ENCODE results near the gene NPAS2. TPM values are rescaled to one million over a fixed set of nuclear protein-coding genes. Genes with fewer than 3 reads are reported as not detected.

The NPAS2 gene
- total RNA-seq, 1 donor from 2014 or later, result 11.4 TPM

DNA sequence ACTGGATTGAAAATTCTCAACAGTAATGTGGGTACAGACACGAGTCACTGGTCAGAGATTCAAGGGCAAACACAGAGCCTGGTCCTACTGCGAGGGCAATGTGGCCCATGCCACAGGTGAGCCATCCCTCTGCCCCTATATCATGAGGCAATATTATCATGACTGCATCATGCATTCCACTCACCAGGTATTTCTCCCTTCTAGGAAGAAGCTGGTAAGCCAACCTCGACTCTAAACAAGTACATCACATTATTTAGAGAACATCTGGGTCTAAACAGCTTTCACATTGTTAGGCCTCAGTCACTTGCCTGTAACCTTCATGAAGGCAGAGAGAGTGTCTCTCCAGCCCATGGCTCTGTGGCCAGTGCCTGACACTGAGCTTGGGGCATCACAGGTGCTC lies 167.6 kb downstream of the NPAS2 start:
- Histone ChIP-seq H3K27me3 (no peaks in the 10 kb centered on the region), H3K36me3 (no peaks in the 10 kb centered on the region), H3K4me3 (no peak overlapping the region), H3K27ac (no peak overlapping the region), H3K9me3 (no peaks in the 10 kb centered on the region), H3K4me1 (no peaks in the 10 kb centered on the region)
- DNase-seq (no peak), ATAC-seq (no peak)
- intact Hi-C loops (cut with DNase I), result loop anchor here (5.0 kb wide), 1 partner anchor 375 kb away; no protein-coding TSS in a partner anchor
- TF ChIP-seq, protein P1, sequence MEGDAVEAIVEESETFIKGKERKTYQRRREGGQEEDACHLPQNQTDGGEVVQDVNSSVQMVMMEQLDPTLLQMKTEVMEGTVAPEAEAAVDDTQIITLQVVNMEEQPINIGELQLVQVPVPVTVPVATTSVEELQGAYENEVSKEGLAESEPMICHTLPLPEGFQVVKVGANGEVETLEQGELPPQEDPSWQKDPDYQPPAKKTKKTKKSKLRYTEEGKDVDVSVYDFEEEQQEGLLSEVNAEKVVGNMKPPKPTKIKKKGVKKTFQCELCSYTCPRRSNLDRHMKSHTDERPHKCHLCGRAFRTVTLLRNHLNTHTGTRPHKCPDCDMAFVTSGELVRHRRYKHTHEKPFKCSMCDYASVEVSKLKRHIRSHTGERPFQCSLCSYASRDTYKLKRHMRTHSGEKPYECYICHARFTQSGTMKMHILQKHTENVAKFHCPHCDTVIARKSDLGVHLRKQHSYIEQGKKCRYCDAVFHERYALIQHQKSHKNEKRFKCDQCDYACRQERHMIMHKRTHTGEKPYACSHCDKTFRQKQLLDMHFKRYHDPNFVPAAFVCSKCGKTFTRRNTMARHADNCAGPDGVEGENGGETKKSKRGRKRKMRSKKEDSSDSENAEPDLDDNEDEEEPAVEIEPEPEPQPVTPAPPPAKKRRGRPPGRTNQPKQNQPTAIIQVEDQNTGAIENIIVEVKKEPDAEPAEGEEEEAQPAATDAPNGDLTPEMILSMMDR (IDR thresholded peaks at IDR 0.05), result no peak

DNA sequence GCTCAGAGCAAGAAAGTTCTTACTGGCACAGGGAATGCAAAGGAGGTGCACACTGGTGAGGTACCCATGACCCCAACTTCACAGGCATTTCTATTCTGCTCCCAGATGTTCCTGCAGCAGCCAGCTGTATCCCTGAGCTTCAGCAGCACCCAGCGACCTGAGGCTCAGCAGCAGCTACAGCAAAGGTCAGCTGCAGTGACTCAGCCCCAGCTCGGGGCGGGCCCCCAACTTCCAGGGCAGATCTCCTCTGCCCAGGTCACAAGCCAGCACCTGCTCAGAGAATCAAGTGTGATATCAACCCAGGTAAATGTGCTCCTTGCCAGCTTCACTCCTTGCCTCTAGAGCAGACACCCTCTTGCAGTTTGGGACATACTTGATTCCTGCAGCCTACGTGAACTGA lies 168.0 kb downstream of the NPAS2 start:
- DNase-seq, result no peak
- TF ChIP-seq, protein P1 (IDR thresholded peaks at IDR 0.05), result no peak

DNA sequence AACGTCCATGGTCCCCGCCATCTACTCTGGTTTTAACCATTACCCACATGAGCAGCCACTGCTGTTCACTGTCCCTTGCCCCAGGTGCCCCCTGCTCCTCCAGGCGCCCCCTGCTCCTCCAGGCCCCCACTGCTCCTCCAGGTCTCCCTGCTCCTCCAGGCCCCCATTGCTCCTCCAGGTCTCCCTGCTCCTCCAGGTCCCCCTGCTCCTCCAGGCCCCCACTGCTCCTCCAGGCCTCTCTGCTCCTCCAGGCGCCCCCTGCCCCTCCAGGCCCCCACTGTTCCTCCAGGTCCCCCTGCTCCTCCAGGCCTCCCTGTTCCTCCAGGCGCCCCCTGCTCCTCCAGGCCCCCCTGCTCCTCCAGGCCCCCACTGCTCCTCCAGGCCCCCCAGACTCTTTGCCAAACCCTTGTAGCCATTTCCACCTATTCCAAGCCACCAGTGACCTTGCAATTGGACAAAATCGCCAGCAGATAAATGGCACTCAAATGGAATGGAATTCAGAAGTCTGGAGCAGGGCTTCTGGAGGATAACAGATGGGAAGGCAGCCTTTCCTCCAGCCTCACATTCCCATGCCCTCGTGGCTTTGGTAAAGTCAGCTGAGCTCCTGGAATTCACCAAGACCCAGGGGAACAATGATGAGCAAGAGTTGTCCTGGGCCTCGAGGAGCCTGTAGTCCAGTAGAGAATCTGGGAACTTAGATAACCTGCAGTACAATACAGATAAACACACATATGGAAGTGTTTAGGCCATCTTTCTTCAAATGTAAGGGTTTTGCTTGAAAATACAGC lies 168.9 kb downstream of the NPAS2 start:
- peaks cover 4% of the 10 kb centered on the region for H3K36me3 ChIP-seq
- no peaks in the 10 kb centered on the region for H3K27me3 ChIP-seq
- no peak overlapping the region for H3K4me3 ChIP-seq
- intact Hi-C loops (cut with DNase I), result loop anchor here (5.0 kb wide), 1 partner anchor 377 kb away; no protein-coding TSS in a partner anchor
- no peak for ATAC-seq
- no peak for DNase-seq
- H3K4me1 ChIP-seq, result no peaks in the 10 kb centered on the region
- no peaks in the 10 kb centered on the region for H3K9me3 ChIP-seq
- TF ChIP-seq, protein P1 (IDR thresholded peaks at IDR 0.05), result no peak
- no peak overlapping the region for H3K27ac ChIP-seq

More for the DNA sequence above, 168.0 kb downstream of the NPAS2 start:
- H3K27me3 ChIP-seq, result no peaks in the 10 kb centered on the region
- H3K9me3 ChIP-seq, result no peaks in the 10 kb centered on the region
- intact Hi-C loops (cut with DNase I), result loop anchor here (5.0 kb wide), 1 partner anchor 376 kb away; no protein-coding TSS in a partner anchor
- no peak overlapping the region for H3K27ac ChIP-seq
- no peak for ATAC-seq
- H3K36me3 ChIP-seq, result no peaks in the 10 kb centered on the region
- H3K4me3 ChIP-seq, result no peak overlapping the region
- H3K4me1 ChIP-seq, result no peaks in the 10 kb centered on the region

DNA sequence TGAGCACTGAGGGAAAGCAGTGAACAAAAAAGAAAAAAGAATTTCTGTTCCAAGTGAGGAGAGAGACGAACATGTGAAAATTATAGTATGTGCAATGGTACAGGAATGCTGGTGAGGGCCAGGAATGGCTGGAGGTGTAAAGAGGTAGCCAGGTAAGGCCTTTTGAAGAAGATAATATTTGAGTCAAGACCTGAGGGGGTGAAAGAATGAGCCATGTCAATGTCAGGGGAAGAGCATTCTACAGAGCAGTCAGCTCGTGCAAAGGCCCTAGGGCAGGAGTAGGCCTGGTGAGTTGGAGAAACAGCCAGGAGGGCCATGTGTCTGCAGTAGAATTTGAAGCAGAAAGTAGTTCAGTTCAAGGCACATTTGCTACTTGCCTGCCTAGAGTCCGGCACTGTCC lies 169.7 kb downstream of the NPAS2 start:
- TF ChIP-seq, protein P1 (IDR thresholded peaks at IDR 0.05), result no peak
- intact Hi-C loops (cut with DNase I), result loop anchor here (5.0 kb wide), 1 partner anchor 377 kb away; no protein-coding TSS in a partner anchor
- Histone ChIP-seq H3K27me3 (no peaks in the 10 kb centered on the region), H3K27ac (no peak overlapping the region), H3K9me3 (no peaks in the 10 kb centered on the region), H3K4me3 (no peak overlapping the region), H3K36me3 (peaks cover 4% of the 10 kb centered on the region), H3K4me1 (no peaks in the 10 kb centered on the region)
- no peak for DNase-seq
- no peak for ATAC-seq

DNA sequence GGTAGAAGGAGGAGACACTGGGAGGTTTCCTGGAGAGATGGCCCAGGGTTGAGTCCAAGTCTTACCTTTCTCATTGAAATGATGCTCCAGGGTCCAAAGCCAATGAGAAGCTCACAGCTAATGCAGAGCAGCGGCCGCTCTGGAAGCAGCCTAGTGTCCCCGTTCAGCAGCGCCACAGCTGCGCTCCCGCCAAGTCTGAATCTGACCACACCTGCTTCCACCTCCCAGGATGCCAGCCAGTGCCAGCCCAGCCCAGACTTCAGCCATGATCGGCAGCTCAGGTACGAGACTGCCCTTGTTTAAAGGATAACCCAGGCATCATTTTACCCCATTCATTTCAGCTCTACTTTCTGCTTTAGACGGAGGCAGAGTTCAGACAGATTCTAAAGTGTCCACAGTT lies 170.2 kb downstream of the NPAS2 start:
- DNase-seq, result no peak
- intact Hi-C loops (cut with DNase I), result no loop called here
- Histone ChIP-seq H3K9me3 (no peaks in the 10 kb centered on the region), H3K36me3 (peaks cover 4% of the 10 kb centered on the region), H3K27ac (no peak overlapping the region), H3K27me3 (no peaks in the 10 kb centered on the region), H3K4me3 (no peak overlapping the region), H3K4me1 (no peaks in the 10 kb centered on the region)
- TF ChIP-seq, protein P1 (IDR thresholded peaks at IDR 0.05), result no peak
- no peak for ATAC-seq

Measured in upper lobe of right lung (tissue), 1 donor.